HepG2 (cell line): ENCODE results near the gene PIK3R1. TPM values are rescaled to one million over a fixed set of nuclear protein-coding genes. Genes with fewer than 3 reads are reported as not detected.

Experiments
- CBFB ChIP-seq: sonication (generic); formaldehyde crosslinking; IDR thresholded peaks from 2 replicates; pipeline ENCODE4 v1.4.0; 2020; ENCODE audit warnings: missing genetic modification reagents
- DR1 ChIP-seq: sonication (generic); formaldehyde crosslinking; IDR thresholded peaks from 2 replicates; pipeline ENCODE4 v1.8.0; 2021; ENCODE audit warnings: mild to moderate bottlenecking, missing genetic modification reagents, inconsistent platforms
- FOXC1 ChIP-seq: sonication (generic); formaldehyde crosslinking; IDR thresholded peaks from 2 replicates; pipeline ENCODE4 v1.8.0; 2022; ENCODE audit warnings: mild to moderate bottlenecking, missing genetic modification reagents, borderline replicate concordance
- KAT8 ChIP-seq: IDR thresholded peaks from 2 replicates; pipeline ENCODE4 v1.6.1; 2016; ENCODE audit warnings: missing genetic modification reagents, missing compliant biosample characterization
- NCOA2 ChIP-seq: sonication (generic); formaldehyde crosslinking; IDR thresholded peaks from 2 replicates; pipeline ENCODE4 v1.8.0; 2022; ENCODE audit warnings: inconsistent platforms
- PRMT3 ChIP-seq: sonication (generic); formaldehyde crosslinking; IDR thresholded peaks from 2 replicates; pipeline ENCODE4 v1.8.1; 2022; ENCODE audit warnings: low read depth, mild to moderate bottlenecking, moderate library complexity, missing genetic modification reagents, borderline replicate concordance
- RELA ChIP-seq: sonication (generic); formaldehyde crosslinking; IDR thresholded peaks from 2 replicates; pipeline ENCODE4 v1.4.0; 2020; ENCODE audit warnings: missing genetic modification reagents
- SIN3A ChIP-seq: IDR thresholded peaks from 2 replicates; pipeline ENCODE4 v1.6.1; 2011; ENCODE audit warnings: low read depth, mild to moderate bottlenecking, control low read depth, low read length, borderline replicate concordance
- SIX4 ChIP-seq: sonication (generic); formaldehyde crosslinking; IDR thresholded peaks from 2 replicates; pipeline ENCODE4 v1.4.0; 2020; ENCODE audit warnings: missing genetic modification reagents
- ZNF207 ChIP-seq: fragments of 450-650 bp; IDR thresholded peaks from 2 replicates; pipeline ENCODE4 v1.6.1; 2016; ENCODE audit warnings: antibody characterized with exemption, borderline replicate concordance
- ZNF329 ChIP-seq: sonication (generic); formaldehyde crosslinking; IDR thresholded peaks from 2 replicates; pipeline ENCODE4 v1.9.0; 2021; ENCODE audit warnings: low read depth, mild to moderate bottlenecking, missing genetic modification reagents
- ZNF792 ChIP-seq: IDR thresholded peaks from 2 replicates; pipeline ENCODE4 v1.6.1; 2016
- ZNF839 ChIP-seq: sonication (generic); formaldehyde crosslinking; IDR thresholded peaks from 2 replicates; pipeline ENCODE4 v1.4.0; 2020; ENCODE audit warnings: missing genetic modification reagents, mild to moderate bottlenecking, borderline replicate concordance
- polyA plus RNA-seq, 8 experiments: library from polyadenylated mRNA; depleted of rRNA in 3 of 8; stranded (reverse) in 7 of 8; unstranded in 1 of 8; fragments of >200 nt; fragmentation: Illumina TruSeq in 4 of 8; extraction: Trizol in 4 of 8; gene quantifications; 2 replicates each; pipeline versions ENCODE4 v1.2.1 to v1.2.3, GENCODE V29; 2011 to 2016; ENCODE audit warnings: low read depth in 4 of 8, missing spikeins in 1 of 8, mixed read lengths in 1 of 8; ENCODE audit not compliant: insufficient read depth in 1 of 8
- total RNA-seq, 5 experiments: library from RNA; depleted of rRNA; stranded (reverse); fragments of >200 nt; fragmentation: Illumina TruSeq; extraction: Trizol; gene quantifications; 2 replicates each; pipeline ENCODE4 v1.2.3, GENCODE V29; 2016; ENCODE audit warnings: low read depth in 1 of 5
- TF ChIP-seq, protein P1 (sequence below): IDR thresholded peaks from 2 replicates; pipeline ENCODE4 v1.6.1; 2016; ENCODE audit warnings: low read depth, borderline replicate concordance
- TF ChIP-seq, protein P2 (sequence below): sonication (generic); formaldehyde crosslinking; IDR thresholded peaks from 2 replicates; pipeline ENCODE4 v1.4.0; 2020; ENCODE audit warnings: missing genetic modification reagents
- TF ChIP-seq, protein P3 (sequence below): sonication (generic); formaldehyde crosslinking; IDR thresholded peaks from 2 replicates; pipeline ENCODE4 v1.4.0; 2020; ENCODE audit warnings: missing genetic modification reagents, low read depth, mild to moderate bottlenecking, borderline replicate concordance
- TF ChIP-seq, protein P4 (sequence below): IDR thresholded peaks from 2 replicates; pipeline ENCODE4 v1.6.1; 2016; ENCODE audit warnings: control low read depth
- TF ChIP-seq, protein P5 (sequence below), 2 experiments: sonication (generic) in 1 of 2; formaldehyde crosslinking in 1 of 2; IDR thresholded peaks; 2 replicates each; pipeline versions ENCODE4 v1.4.0 to v1.6.1; 2018 to 2020; ENCODE audit warnings: missing genetic modification reagents in 2 of 2, borderline replicate concordance in 1 of 2, low read depth in 1 of 2, mild to moderate bottlenecking in 1 of 2, missing biosample characterization in 1 of 2
- TF ChIP-seq, protein P6 (sequence below): sonication (generic); formaldehyde crosslinking; IDR thresholded peaks from 2 replicates; pipeline ENCODE4 v1.4.0; 2020; ENCODE audit warnings: mild to moderate bottlenecking, missing genetic modification reagents
- TF ChIP-seq, protein P7 (sequence below): sonication (generic); formaldehyde crosslinking; IDR thresholded peaks from 2 replicates; pipeline ENCODE4 v1.5.1; 2020; ENCODE audit warnings: missing genetic modification reagents, mild to moderate bottlenecking, borderline replicate concordance

Gene PIK3R1
- total and polyA plus RNA-seq, 2 of the 13 experiments (the other 11 are each of a cell fraction or from before 2014, with no cell fraction given): 8.4 to 21.3 TPM

DNA sequence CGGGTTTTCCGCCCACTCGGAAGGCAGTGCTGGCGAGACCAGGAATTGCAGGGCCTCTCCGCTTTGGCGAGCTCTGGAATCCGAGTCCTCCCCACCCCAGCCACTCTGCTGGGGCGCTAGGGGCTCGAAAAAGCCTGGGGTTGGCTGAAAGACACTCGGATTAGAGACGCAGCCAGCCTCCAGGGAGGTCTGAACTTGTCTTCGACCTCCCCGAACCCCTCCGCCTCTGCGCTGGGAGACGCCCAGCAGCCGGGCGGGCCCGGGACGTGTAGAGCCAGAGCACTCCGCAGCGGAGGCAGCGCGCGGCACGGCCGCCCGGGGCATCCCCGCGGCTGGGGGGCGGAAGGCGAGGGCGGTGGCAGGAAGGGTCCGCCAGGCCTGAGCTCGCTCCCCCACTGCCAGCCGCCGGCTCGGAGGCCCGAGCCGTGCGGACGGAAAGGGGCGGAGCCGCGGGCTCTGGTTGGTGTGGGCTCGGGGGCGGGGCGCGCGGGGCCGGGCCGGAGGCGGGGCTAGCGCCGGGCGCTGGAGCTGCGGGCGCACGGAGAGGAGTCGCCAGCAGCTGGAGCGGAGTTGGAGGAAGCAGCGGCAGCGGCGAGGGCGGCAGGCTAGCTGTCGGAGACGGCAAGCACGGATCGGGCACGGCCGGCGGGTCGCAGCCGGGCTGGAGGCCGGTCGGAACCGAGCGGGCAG, at the start of gene PIK3R1 (continued):
- TF ChIP-seq, protein P1, sequence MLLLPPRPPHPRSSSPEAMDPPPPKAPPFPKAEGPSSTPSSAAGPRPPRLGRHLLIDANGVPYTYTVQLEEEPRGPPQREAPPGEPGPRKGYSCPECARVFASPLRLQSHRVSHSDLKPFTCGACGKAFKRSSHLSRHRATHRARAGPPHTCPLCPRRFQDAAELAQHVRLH: 0 out of 2 replicates have a peak, but pooled peaks have one; percentile 18
- TF ChIP-seq ZNF839 (no peak), ZNF329 (CRISPR knock-in tag) (peak; percentile 38; the same call in 1 of the 2 replicates), SIX4 (no peak), CBFB (CRISPR knock-in tag) (peak; percentile 60), ZNF207 (no peak), FOXC1 (CRISPR knock-in tag) (peak; percentile 13; the same call in 1 of the 2 replicates), RELA (CRISPR knock-in tag) (no peak), NCOA2 (no peak), KAT8 (CRISPR knock-in tag) (0 out of 2 replicates have a peak, but pooled peaks have one; percentile 39), ZNF792 (CRISPR knock-in tag) (no peak), DR1 (CRISPR knock-in tag) (0 out of 2 replicates have a peak, but pooled peaks have one; percentile 16), SIN3A (0 out of 2 replicates have a peak, but pooled peaks have one; percentile 42), PRMT3 (CRISPR knock-in tag) (no peak; the same call in 1 of the 2 replicates)
- TF ChIP-seq, protein P2, sequence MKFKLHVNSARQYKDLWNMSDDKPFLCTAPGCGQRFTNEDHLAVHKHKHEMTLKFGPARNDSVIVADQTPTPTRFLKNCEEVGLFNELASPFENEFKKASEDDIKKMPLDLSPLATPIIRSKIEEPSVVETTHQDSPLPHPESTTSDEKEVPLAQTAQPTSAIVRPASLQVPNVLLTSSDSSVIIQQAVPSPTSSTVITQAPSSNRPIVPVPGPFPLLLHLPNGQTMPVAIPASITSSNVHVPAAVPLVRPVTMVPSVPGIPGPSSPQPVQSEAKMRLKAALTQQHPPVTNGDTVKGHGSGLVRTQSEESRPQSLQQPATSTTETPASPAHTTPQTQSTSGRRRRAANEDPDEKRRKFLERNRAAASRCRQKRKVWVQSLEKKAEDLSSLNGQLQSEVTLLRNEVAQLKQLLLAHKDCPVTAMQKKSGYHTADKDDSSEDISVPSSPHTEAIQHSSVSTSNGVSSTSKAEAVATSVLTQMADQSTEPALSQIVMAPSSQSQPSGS (CRISPR knock-in tag): 0 out of 2 replicates have a peak, but pooled peaks have one; percentile 28
- TF ChIP-seq, protein P3, sequence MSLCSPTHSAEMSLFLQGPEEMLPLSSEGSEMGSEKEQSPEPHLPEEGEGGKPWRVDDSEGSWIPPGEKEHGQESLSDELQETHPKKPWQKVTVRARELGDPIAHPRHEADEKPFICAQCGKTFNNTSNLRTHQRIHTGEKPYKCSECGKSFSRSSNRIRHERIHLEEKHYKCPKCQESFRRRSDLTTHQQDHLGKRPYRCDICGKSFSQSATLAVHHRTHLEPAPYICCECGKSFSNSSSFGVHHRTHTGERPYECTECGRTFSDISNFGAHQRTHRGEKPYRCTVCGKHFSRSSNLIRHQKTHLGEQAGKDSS (CRISPR knock-in tag): peak; percentile 81; the same call in 1 of the 2 replicates
- TF ChIP-seq, protein P4, sequence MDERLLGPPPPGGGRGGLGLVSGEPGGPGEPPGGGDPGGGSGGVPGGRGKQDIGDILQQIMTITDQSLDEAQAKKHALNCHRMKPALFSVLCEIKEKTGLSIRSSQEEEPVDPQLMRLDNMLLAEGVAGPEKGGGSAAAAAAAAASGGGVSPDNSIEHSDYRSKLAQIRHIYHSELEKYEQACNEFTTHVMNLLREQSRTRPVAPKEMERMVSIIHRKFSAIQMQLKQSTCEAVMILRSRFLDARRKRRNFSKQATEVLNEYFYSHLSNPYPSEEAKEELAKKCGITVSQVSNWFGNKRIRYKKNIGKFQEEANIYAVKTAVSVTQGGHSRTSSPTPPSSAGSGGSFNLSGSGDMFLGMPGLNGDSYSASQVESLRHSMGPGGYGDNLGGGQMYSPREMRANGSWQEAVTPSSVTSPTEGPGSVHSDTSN (CRISPR knock-in tag): no peak
- TF ChIP-seq, protein P5, sequence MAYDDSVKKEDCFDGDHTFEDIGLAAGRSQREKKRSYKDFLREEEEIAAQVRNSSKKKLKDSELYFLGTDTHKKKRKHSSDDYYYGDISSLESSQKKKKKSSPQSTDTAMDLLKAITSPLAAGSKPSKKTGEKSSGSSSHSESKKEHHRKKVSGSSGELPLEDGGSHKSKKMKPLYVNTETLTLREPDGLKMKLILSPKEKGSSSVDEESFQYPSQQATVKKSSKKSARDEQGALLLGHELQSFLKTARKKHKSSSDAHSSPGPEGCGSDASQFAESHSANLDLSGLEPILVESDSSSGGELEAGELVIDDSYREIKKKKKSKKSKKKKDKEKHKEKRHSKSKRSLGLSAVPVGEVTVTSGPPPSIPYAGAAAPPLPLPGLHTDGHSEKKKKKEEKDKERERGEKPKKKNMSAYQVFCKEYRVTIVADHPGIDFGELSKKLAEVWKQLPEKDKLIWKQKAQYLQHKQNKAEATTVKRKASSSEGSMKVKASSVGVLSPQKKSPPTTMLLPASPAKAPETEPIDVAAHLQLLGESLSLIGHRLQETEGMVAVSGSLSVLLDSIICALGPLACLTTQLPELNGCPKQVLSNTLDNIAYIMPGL (CRISPR knock-in tag; IDR thresholded peaks at IDR 0.05; ENCODE audit: borderline replicate concordance in 1 of 2, low read depth in 1 of 2): peak; percentile 85 to 95; a peak in 3 of 4 replicates
- TF ChIP-seq, protein P6, sequence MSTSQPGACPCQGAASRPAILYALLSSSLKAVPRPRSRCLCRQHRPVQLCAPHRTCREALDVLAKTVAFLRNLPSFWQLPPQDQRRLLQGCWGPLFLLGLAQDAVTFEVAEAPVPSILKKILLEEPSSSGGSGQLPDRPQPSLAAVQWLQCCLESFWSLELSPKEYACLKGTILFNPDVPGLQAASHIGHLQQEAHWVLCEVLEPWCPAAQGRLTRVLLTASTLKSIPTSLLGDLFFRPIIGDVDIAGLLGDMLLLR (CRISPR knock-in tag): peak; percentile 12
- TF ChIP-seq, protein P7, sequence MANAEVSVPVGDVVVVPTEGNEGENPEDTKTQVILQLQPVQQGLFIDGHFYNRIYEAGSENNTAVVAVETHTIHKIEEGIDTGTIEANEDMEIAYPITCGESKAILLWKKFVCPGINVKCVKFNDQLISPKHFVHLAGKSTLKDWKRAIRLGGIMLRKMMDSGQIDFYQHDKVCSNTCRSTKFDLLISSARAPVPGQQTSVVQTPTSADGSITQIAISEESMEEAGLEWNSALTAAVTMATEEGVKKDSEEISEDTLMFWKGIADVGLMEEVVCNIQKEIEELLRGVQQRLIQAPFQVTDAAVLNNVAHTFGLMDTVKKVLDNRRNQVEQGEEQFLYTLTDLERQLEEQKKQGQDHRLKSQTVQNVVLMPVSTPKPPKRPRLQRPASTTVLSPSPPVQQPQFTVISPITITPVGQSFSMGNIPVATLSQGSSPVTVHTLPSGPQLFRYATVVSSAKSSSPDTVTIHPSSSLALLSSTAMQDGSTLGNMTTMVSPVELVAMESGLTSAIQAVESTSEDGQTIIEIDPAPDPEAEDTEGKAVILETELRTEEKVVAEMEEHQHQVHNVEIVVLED (CRISPR knock-in tag): peak; percentile 41; the same call in 1 of the 2 replicates
